OCI-LY7 (cell line): ENCODE results near the gene B3GALT6. TPM values are rescaled to one million over a fixed set of nuclear protein-coding genes. Genes with fewer than 3 reads are reported as not detected.

Experiments used
- BruUV-seq: library from RNA; stranded (reverse); fragments of 400-500 nt; replicated peaks from 2 replicates; lab custom pipeline; 2021; lab: Mats Ljungman, UMichigan
- CTCF ChIA-PET: fragments of 300-600 bp; sonication (Branson Sonifier 250); formaldehyde crosslinking; loops from one replicate; lab custom pipeline; 2022; ENCODE audit warnings: antibody characterized with exemption; ENCODE audit not compliant: unreplicated experiment; lab: Charles Lee
- POLR2A ChIA-PET: fragments of 300-600 bp; sonication (Branson Sonifier 250); formaldehyde crosslinking; loops from one replicate; lab custom pipeline; 2022; ENCODE audit warnings: antibody characterized with exemption; lab: Charles Lee
- DNase-seq: peaks from one replicate; pipeline ENCODE4 v3.0.0-alpha.2; 2015; ENCODE audit warnings: low spot score
- H2AFZ ChIP-seq: fragments of 200-600 bp; sonication (generic), shearing (Covaris generic); 2 replicates; pipeline ENCODE4 v1.6.1; 2014; ENCODE audit warnings: mild to moderate bottlenecking, antibody characterized with exemption, low read length, moderate library complexity
- H3K27ac ChIP-seq: fragments of 200-600 bp; sonication (generic); 2 replicates; pipeline ENCODE4 v1.5.1; 2014; ENCODE audit warnings: mixed run types, low read depth, mild to moderate bottlenecking, moderate library complexity, low read length, inconsistent platforms; ENCODE audit not compliant: poor library complexity, severe bottlenecking
- H3K36me3 ChIP-seq: fragments of 200-600 bp; sonication (generic); 2 replicates; pipeline ENCODE4 v1.6.1; 2014; ENCODE audit warnings: mild to moderate bottlenecking, antibody characterized with exemption, low read length, moderate library complexity, mixed read lengths; ENCODE audit not compliant: insufficient read depth
- H3K4me1 ChIP-seq: fragments of 200-600 bp; sonication (generic); 2 replicates; pipeline ENCODE4 v1.5.1; 2014; ENCODE audit warnings: mild to moderate bottlenecking, low read length; ENCODE audit not compliant: insufficient read depth, poor library complexity, severe bottlenecking
- H3K4me2 ChIP-seq: fragments of 200-600 bp; sonication (generic); 2 replicates; pipeline ENCODE4 v1.6.1; 2014; ENCODE audit warnings: mild to moderate bottlenecking, low read length
- H3K4me3 ChIP-seq: fragments of 200-600 bp; sonication (generic); 2 replicates; pipeline ENCODE4 v1.5.1; 2014; ENCODE audit warnings: mild to moderate bottlenecking, low read depth, low read length; ENCODE audit not compliant: poor library complexity, severe bottlenecking
- H3K79me2 ChIP-seq: fragments of 200-600 bp; sonication (generic); 2 replicates; pipeline ENCODE4 v1.6.1; 2016; ENCODE audit warnings: low read depth, mild to moderate bottlenecking, low read length, moderate library complexity, mixed read lengths; ENCODE audit not compliant: insufficient read depth
- H3K9me2 ChIP-seq: fragments of 200-600 bp; sonication (generic); 2 replicates; pipeline ENCODE4 v1.6.1; 2016; ENCODE audit warnings: mild to moderate bottlenecking, low read length, mixed read lengths; ENCODE audit not compliant: insufficient read depth
- H3K9me3 ChIP-seq: fragments of 200-600 bp; sonication (generic); 2 replicates; pipeline ENCODE4 v1.6.1; 2014; ENCODE audit warnings: mild to moderate bottlenecking, mixed run types, low read length, mixed read lengths
- H4K20me1 ChIP-seq: fragments of 200-600 bp; sonication (generic); 2 replicates; pipeline ENCODE4 v1.6.1; 2014; ENCODE audit warnings: mild to moderate bottlenecking, antibody characterized with exemption, low read length, moderate library complexity, mixed read lengths; ENCODE audit not compliant: insufficient read depth
- CTCF ChIP-seq: fragments of 200-600 bp; sonication (generic); conservative IDR thresholded peaks from 2 replicates; pipeline ENCODE4 v1.5.1; 2014; ENCODE audit warnings: mild to moderate bottlenecking, antibody characterized with exemption, low read length, moderate library complexity, mixed read lengths
- EZH2phosphoT487 ChIP-seq: fragments of 200-600 bp; sonication (generic); IDR thresholded peaks from 2 replicates; pipeline ENCODE4 v1.6.1; 2018; ENCODE audit warnings: low read depth, borderline replicate concordance, mild to moderate bottlenecking, mixed run types, antibody characterized with exemption, low read length, moderate library complexity, mixed read lengths
- intact Hi-C: fragments of 100-400 bp; cut with micrococcal nuclease; formaldehyde crosslinking; loops from one replicate; pipeline ENCODE4 v1.10.0; 2022; ENCODE audit not compliant: unreplicated experiment
- total RNA-seq, 2 experiments: library from RNA; depleted of rRNA in 1 of 2; stranded (reverse); fragments of >200 nt in 1 of 2; shearing (Covaris generic) in 1 of 2; gene quantifications; 2 replicates each; pipeline ENCODE4 v1.2.3, GENCODE V29; 2014 to 2022

B3GALT6 gene
- total RNA-seq, 2 experiments from 2014 or later = 27.1 to 36.2 TPM

GRCh38 chr1:1196431-1197187 lies 35.4 kb upstream of the B3GALT6 start:
- CTCF ChIA-PET = no interaction called here

GRCh38 chr1:1197188-1197500 lies 34.9 kb upstream of the B3GALT6 start:
- H3K4me1 ChIP-seq = no peaks in the 10 kb centered on the region
- no peaks in the 10 kb centered on the region for H3K36me3 ChIP-seq
- ChIA-PET CTCF (no interaction called here), POLR2A (no interaction called here)
- no peak for DNase-seq
- H4K20me1 ChIP-seq = no peaks in the 10 kb centered on the region
- no TSS peak for BruUV-seq
- H3K9me3 ChIP-seq = no peaks in the 10 kb centered on the region
- TF ChIP-seq CTCF (no peak), EZH2phosphoT487 (no peak)
- H3K27ac ChIP-seq = no peak overlapping the region
- no peak overlapping the region for H3K4me2 ChIP-seq
- intact Hi-C loops = no loop called here
- H3K79me2 ChIP-seq = no peaks in the 10 kb centered on the region
- H3K4me3 ChIP-seq = no peak overlapping the region
- no peak overlapping the region for H2AFZ ChIP-seq
- no peaks in the 10 kb centered on the region for H3K9me2 ChIP-seq

More at GRCh38 chr1:1196431-1197187, 35.4 kb upstream of the B3GALT6 start:
- Histone ChIP-seq H3K9me2 (no peaks in the 10 kb centered on the region), H3K9me3 (no peaks in the 10 kb centered on the region), H3K4me2 (no peak overlapping the region), H3K79me2 (no peaks in the 10 kb centered on the region), H4K20me1 (no peaks in the 10 kb centered on the region), H3K4me3 (no peak overlapping the region), H3K4me1 (no peaks in the 10 kb centered on the region), H2AFZ (no peak overlapping the region), H3K36me3 (no peaks in the 10 kb centered on the region), H3K27ac (no peak overlapping the region)
- DNase-seq = no peak
- TF ChIP-seq CTCF (no peak), EZH2phosphoT487 (no peak)
- intact Hi-C loops = no loop called here
- no TSS peak for BruUV-seq
- POLR2A ChIA-PET = no interaction called here
